Measurements from ENCODE around the gene CNOT6.

The CNOT6 gene

DNA sequence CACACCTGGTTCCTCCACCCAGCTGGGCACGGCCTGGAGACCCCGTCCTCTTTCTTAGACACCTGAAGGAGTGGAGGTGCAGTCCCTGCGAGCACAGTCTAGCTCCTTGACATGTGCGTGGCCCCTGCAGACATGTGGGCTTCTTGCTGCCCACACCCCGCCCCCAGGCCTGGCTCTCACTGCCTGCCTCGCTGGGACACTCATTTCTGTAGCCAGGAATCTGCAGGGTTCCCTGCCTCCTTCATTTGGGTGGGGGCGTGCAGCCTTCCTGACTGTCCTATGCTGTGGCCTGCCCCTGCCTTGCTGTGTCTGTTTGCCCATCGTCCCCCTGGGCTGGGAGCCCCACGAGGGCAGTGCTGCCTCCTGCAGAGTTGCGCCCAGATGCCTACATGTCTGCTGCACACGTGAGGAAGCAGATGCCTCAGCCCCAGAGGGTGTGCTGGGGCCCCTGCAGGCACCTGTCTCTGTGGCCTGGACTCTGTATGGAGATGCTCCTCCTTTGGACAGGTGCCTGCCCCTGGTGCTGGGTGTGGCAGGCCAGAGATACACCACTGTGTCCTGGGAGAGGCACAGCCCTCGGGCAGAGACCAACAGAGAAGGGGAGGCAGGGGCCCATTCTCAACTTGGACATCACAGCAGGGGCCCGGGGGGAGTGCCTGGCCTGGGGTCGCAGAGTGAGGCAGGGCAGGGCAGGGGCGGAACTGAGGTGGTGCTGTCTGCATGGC lies 132.6 kb downstream of the CNOT6 start:
- Histone ChIP-seq H3K9me3 (no peaks in the 10 kb centered on the region), H3K27me3 (peaks cover 0 to 20% of the 10 kb centered on the region in 2 donors), H3K36me3 (no peaks in the 10 kb centered on the region), H3K4me1 (no peaks in the 10 kb centered on the region), H3K4me3 (no peak overlapping the region), H3K27ac (no peak overlapping the region)
- intact Hi-C loops (cut with DNase I; ENCODE audit: low total_unique reads), result no loop called here
- TF ChIP-seq, protein P1, sequence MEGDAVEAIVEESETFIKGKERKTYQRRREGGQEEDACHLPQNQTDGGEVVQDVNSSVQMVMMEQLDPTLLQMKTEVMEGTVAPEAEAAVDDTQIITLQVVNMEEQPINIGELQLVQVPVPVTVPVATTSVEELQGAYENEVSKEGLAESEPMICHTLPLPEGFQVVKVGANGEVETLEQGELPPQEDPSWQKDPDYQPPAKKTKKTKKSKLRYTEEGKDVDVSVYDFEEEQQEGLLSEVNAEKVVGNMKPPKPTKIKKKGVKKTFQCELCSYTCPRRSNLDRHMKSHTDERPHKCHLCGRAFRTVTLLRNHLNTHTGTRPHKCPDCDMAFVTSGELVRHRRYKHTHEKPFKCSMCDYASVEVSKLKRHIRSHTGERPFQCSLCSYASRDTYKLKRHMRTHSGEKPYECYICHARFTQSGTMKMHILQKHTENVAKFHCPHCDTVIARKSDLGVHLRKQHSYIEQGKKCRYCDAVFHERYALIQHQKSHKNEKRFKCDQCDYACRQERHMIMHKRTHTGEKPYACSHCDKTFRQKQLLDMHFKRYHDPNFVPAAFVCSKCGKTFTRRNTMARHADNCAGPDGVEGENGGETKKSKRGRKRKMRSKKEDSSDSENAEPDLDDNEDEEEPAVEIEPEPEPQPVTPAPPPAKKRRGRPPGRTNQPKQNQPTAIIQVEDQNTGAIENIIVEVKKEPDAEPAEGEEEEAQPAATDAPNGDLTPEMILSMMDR (IDR thresholded peaks at IDR 0.05), result no peak
- DNase-seq, result no peak

DNA sequence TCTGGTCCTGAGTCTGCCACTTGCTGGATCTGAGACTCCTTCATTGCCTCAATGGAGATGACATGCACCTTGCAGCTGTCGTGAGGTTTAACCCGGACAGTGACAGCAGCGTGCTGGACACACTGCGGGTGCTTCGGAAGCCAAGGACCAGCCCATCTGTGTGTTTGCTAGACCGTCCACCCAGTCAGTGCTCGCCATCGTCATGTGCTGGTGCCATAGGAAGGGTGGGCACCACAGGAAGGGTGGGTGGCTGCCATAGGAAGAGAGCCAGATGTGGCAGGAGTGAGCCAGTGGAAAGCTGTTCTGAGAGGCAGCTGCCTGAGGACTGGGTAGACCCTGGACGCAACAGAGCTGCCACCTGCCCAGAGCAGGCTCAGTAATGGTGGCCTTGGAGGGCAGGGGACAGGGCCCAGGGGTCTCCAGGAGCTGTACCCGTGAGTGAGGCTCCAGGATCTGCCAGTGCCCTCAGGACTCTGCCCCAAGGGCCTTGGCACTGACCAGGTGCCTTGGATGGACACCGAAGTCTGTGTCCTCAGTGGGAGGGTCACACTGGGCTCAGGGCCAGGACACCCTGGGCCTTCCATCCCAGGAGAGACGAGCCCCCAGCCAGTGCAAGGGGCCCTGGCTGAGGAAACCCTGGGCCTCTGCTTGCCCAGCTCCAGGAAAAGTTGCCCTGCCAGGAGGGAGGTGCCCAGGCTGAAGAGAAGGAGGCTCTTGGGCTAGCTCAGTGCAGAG lies 133.4 kb downstream of the CNOT6 start:
- no peak overlapping the region for H3K4me3 ChIP-seq
- DNase-seq, result no peak
- no peaks in the 10 kb centered on the region for H3K36me3 ChIP-seq
- intact Hi-C loops (cut with DNase I; ENCODE audit: low total_unique reads), result no loop called here
- H3K4me1 ChIP-seq, result no peaks in the 10 kb centered on the region
- no peaks in the 10 kb centered on the region for H3K9me3 ChIP-seq
- no peak overlapping the region for H3K27ac ChIP-seq
- TF ChIP-seq, protein P1 (IDR thresholded peaks at IDR 0.05), result no peak
- H3K27me3 ChIP-seq, result peaks cover 0 to 25% of the 10 kb centered on the region in 2 donors

Data from tibial artery (tissue), 4 donors.